Testis (tissue), 2 donors: ENCODE measurements around the gene ABI3BP.

Experiments used
- POLR2A ChIP-seq: fragments of 450-650 bp; IDR thresholded peaks from one replicate; pipeline ENCODE4 v1.6.1; 2017; ENCODE audit warnings: antibody characterized with exemption, mild to moderate bottlenecking, moderate library complexity
- TF ChIP-seq, protein P1 (sequence below), 3 experiments: fragments of 450-650 bp in 2 of 3; fragments of 200-600 bp in 1 of 3; sonication (generic) in 1 of 3; IDR thresholded peaks; one replicate each; pipeline ENCODE4 v1.5.1; 2016 to 2019; ENCODE audit warnings: antibody characterized with exemption in 3 of 3, mild to moderate bottlenecking in 2 of 3, moderate library complexity in 1 of 3

DNA sequence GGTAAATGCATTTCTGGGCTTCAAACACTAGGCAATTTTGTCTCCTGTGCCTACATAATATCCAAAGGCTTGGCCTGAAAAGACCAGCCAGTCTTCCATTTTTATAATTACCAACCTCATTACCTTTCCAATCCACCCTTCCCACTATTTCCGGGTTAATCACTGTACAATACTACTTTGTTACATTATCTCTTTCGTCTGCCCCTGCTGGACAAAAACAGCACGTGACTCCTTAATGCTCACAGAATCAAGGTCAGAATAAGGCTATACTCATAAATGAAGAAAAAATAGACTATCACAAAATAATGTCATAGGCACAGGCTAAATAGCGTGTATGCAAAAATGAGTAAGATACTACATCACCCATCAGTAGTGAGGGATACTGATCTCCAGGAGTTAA is 40.1 kb downstream of the ABI3BP start:
- TF ChIP-seq, protein P1, sequence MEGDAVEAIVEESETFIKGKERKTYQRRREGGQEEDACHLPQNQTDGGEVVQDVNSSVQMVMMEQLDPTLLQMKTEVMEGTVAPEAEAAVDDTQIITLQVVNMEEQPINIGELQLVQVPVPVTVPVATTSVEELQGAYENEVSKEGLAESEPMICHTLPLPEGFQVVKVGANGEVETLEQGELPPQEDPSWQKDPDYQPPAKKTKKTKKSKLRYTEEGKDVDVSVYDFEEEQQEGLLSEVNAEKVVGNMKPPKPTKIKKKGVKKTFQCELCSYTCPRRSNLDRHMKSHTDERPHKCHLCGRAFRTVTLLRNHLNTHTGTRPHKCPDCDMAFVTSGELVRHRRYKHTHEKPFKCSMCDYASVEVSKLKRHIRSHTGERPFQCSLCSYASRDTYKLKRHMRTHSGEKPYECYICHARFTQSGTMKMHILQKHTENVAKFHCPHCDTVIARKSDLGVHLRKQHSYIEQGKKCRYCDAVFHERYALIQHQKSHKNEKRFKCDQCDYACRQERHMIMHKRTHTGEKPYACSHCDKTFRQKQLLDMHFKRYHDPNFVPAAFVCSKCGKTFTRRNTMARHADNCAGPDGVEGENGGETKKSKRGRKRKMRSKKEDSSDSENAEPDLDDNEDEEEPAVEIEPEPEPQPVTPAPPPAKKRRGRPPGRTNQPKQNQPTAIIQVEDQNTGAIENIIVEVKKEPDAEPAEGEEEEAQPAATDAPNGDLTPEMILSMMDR (IDR thresholded peaks at IDR 0.05): no peak
- TF ChIP-seq POLR2A: no peak
